ENCODE data around the gene WDR3.
A peak's percentile ranks its signal among the peaks of the same experiment; 100 is the strongest.
"Not testable (repeated sequence)": the region's sequence is repeated elsewhere in the genome, so short reads cannot be mapped to it uniquely, and the experiment has no call there.

WDR3 gene

DNA sequence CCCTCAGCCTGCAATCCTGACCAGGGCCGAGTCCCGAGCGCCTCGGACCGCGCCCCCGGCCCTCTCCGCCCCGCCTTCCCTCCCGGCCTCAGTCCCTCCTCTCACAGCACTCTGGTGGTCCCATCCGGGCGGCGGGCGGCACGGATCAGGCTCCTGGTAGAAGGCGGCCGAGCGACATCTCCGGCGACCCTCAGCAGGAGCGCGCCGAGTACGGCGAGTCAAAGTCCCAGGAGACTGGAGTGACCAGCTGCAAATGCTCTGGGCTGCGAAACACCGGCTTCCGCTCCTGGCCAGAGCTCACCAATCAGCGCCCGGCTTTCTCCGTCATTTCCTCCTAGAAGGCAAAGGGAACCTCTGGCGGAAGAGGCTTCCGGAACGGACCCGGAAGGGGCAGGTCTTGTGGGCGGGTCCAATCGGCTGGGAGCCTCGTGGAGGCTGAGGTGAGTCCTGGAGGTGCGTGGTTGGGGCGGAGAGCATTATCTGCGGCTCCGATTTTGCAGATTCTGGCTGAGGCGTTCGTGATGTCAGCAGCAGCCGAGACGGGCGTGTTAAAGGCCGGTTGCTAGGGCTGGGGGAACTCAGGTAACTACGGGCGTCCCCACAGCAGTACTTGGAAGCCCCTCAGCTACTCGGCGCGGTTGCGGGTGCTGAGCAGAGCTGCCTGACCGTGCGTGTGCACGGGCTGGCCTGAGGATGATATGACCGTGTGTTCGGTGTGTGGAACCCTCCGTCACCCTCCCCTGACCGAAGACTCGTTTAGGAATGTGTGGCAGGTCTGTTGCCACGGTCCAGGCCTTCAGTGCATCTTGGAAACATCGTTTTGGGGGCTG lies at the start of gene WDR3, which contains the start of gene GDAP2:
Gene WDR3 (plus strand): TSS at position 397 of the 830 bp plus-strand sequence. CDS start 3,581 bp downstream, outside the sequence.
Gene GDAP2 (minus strand): TSS at position 279 of the 830 bp plus-strand sequence. CDS start 9,264 bp downstream, outside the sequence.
- DNase-seq: peak; percentile 99

DNA sequence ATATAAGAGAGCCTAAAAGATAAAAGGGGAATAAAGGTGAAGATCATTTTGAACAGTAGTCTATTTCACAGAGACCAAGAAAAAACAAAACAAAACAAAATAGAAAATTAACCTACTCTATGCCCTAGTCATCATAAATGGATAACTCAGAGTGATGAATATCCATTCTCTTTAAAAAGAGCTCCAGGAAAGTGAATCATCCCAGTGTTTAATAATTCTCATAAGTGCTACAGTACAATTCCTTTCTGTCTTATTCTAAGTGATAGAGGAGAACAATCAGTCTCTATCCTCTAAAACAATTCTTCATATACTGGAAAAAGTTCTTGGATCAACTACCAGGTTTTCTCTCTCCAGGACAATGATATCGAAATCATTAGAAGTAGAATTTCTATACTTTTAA lies 45.9 kb upstream of the WDR3 start:
- no peak for DNase-seq

DNA sequence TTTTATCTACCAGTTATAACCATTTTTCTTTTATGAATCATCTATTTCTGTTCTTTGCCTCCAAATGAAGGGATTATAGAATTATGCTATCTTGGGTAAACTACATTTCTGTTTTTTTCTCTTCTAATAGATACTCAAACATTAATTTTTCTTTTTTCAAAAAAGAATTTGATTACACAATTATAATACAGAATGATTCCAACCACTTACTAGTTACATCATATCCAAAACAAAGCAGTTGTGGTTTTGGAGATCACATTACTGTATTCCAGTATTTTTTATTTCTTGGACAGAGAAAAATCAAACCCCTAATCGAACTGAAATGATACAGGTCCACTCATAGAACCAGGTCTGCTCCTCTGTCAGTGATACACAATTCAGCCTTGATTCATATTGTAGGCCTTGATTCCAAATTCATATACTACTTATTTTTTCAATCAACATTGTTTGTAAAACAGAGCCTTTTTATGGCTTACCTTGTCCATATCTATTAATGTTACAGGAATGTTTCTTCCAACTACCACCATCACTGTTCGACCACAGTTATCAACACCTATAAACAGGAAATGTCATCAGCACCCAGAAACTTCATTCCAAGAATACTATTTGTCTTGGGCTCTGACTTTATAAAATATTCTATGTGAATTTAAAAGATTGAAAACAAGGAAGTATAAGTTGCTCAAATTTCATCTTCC lies 43.3 kb upstream of the WDR3 start:
- DNase-seq: no peak

DNA sequence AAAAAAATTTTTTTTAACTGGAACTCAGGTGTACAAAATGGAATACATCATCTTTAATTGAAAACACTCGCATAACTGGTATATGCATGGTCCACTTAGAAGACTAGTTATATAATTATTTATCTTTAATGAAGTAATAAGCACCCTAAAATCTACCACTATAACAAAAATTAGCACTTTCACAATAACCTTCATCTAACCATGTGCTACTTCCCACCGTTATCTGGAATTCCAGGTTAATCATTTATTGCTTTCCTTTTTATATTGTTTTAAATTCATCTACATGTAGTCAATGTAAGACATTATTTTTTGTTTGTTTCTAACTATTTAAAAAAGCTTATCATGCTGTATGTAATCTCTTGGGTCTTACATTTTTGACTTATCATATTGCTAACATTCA lies 39.1 kb upstream of the WDR3 start:
- no peak for DNase-seq

DNA sequence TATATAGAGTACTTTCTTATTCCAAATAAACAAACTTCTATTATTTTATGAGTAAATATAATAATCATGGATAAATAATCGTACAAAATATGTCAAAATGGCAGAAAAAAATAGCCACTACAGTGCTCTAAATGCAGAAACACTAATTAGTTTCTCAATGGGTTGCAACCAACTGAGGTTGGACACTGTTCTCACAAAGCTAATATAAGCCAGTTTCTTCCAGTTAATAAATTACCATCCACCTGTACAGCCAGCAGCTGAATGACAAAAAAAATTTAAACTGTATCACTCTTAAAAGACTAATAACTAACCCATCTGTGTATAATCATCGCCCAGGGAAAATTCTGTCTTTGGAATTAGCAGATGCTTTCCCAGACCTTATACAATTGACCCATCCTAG lies 37.0 kb upstream of the WDR3 start:
- no peak for DNase-seq

DNA sequence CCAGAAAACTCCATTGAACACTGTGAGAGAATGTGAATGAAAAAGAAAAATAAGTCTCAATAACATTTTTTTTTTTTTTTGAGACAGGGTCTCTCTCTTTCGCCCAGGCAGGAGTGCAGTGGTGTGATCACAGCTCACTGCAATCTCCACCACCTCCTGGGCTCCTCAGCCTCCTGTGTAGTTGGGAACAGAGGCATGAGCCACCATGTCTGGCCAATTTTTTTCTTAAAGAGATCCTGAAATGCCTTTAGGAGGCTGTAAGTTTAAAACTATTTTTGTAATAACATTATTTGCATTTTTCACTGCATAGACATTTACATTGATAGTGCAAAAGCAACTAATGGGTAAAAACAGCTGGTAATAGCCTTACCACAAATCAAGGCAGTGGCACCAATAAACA lies 35.5 kb upstream of the WDR3 start:
- no peak for DNase-seq

DNA sequence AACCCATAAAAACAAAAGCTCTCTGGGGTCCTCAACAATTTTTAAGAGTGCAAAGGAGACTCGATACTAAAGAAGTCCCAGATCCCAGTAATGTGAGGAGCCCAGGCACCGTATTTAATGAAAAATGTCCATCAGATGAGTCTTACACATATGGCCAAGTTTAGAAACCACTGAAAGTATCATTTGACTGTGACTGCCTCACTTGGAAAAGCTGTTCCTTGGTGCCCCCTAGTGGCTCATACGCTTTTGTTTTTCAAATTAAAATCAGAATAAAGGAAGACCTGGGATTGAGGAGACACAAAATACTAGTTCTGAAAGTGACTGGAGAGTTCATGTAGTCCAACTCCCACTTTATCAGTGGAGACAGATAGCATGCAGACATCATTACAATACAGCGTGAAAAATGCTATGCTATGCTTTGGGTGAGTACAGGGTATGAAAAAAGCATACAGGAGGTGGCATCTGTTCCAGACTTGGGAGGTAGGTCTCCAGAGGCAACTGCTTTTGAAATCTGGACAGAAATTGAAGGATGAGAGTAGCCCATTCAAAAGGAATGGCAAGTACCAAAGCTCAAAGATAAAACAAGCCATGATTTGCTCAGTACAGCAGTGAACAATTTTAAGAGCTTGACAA lies 33.9 kb upstream of the WDR3 start:
- peak; percentile 65 for DNase-seq

DNA sequence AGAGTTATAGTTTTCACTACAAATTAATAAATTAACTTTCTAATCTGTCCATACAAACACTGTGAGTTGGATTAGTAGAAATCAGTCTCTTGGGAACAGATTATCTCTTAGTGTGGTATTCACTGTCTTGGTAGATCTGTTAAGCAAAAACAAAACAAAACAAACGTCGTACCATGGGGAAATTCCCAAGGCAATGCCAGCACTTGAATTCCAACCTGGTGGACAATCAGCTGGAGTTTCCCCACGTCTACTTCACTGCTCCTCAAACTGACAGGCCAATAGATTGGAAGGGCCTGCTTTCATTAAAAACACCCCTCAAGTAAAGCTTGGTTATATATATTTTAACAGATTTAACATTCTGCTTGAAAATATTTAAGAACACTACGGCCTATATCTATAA lies 32.0 kb upstream of the WDR3 start:
- DNase-seq: no peak

DNA sequence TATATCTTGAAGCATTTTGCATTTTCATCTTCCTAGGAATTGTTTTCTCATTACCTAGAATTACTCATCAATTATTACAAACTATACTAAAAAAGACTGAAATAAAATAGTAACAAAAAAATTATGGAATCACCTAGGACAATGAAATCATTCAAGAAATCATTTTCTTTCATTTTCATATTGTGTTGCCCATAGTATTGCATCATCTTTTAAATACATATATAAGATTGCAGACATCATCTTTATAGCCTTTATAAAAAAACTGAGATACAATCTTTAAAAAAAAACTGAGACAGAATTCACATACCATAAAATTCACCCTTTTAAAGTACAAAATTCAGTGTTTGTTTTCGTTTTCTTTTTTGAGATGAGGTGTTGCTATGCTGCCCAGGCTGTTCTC lies 29.7 kb upstream of the WDR3 start:
- no peak for DNase-seq

DNA sequence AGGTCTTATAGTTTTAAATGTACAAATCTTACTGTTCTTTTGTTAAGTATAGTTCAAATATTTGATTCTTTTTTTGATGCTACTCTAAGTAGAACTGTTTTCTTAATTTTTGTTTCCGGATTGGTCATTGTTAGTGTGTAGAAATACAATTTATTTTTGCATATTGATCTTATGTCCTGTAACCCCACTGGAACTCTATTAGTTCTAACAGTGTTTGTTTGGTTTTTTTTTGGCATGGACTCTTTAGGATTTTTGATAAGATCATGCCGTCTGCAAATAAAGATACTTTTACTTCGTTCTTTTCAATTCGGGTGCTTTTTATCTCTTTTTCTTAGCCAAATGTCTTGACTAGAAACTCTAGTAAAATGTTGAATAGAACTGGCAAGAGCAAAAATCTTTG lies 26.6 kb upstream of the WDR3 start:
- no peak for DNase-seq

DNA sequence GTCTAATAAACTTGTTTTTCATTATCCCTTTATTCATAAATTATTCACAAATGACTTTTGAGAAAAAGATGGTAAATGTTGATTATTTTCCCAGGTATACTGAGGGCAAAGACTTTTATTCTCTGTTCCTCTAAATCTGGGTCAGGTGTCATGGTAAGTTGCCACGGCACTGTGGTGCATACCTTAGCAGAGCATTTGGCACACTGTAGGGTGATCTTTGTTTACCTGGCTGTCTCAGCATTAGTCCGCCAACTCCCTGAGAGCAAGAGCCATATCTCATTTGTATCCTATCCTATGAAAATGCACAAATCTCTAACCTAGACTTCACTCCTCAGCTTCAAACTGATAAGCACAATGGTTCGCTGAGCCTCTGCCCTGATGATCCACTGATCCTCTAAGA lies 25.1 kb upstream of the WDR3 start:
- DNase-seq: no peak

DNA sequence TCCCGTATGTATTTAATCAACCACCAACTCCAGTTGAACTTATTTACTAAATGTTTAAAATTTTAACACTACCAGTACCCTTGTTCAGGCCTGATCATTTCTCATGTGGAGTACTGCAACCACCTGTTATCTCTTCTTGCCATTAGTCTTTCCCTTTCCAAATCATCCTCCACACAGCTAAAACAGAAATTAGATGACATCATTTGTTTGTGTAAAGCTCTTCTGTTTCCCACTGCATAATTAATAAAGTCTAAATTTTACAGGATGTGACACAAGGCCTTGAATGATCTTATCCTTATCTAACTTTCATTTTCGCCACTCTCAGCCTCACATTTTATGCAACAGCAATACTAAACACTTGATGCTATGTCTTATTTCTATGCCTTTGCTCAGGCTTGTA lies 24.5 kb upstream of the WDR3 start:
- no peak for DNase-seq

DNA sequence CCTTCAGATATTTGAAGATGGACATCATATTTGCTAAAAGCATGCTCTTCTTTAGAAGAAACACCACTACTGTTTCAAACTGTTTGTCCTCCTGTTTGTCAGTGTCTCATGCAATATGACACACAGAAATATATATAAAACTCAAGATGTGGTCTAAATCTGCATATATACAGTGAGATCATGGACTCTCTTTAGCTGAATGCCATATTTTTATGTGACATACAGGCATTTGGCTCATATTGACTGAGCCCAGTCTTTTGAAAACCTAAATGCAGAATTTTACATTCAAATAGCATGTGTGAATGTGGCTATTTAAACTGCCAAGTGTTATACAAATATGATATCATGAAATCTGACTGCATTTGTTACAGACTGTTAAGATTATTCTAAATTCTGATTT lies 18.5 kb upstream of the WDR3 start:
- DNase-seq: no peak

DNA sequence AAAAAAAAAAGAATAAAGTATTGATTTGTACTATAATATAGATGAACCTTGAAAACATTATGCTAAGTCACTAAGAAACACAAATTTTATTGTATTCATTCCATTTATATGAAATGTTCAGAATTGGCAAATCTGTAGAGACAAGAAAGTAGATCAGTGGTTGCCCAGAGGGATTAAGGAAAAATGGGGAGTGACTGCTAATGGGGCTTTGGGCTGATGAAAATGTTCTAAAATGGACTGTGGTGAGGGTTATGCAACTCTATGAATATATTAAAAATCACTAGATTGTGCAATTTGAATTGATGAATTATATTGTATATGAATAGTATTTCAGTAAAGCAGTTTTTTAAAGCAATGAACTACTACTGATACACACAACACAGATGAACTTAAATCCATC lies 10.2 kb upstream of the WDR3 start:
- no peak for DNase-seq

DNA sequence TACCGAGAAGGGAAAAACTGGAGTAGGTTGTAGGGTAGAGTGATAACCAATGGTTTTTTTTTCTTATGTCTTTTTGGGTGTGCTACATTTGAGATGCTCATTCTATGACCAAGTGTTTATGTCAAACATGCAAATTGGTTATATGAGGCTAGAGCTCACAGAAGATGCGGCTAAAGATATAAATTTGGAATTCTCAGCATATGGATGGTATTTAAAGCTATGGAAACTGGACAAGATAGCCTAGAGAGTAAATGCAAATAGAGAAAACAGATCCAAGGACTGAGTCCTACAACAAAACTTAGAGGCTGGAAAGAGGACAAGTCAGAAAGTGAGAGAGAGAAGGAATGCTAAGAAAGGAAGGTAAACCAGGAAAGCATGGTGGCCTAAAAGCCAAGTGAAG lies 7.5 kb upstream of the WDR3 start:
- no peak for DNase-seq

DNA sequence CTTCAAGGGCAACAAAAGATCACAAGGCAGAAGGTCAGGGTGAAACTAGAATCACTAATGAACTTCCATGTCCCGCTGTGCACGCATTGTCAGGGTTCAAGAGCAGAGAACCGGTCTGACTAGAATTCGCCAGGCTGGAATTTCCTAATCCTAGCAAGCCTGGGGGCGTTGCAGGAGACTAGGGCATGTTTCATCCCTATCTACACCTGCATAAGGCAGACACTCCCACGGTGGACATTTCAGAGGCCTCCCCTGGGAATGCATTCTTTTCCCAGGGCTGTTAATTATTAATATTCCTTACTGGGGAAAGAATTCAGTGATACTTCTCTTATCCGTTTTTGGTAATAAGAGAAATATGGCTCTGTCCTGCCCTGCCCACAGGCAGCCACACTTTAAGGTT lies 6.8 kb upstream of the WDR3 start:
- DNase-seq: not testable (repeated sequence)

DNA sequence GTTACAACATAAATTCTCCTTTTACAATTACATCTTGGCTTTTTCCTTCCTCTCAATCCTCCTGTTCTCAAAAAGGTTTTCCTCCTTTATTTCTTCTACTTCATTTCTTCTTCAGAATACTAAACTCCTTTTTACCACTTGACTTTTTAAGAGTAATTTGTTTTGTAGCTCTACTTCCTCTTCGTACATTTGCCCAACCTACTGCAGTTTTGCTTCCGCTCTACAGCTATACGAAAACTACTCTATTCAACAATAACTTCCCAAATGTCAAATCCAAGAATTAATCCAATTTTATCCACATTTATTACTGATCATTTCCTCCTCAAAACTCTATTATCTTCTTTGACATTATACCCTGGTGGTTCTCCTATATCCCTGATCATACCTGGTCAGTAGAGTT lies 3.6 kb upstream of the WDR3 start:
- no peak for DNase-seq

DNA sequence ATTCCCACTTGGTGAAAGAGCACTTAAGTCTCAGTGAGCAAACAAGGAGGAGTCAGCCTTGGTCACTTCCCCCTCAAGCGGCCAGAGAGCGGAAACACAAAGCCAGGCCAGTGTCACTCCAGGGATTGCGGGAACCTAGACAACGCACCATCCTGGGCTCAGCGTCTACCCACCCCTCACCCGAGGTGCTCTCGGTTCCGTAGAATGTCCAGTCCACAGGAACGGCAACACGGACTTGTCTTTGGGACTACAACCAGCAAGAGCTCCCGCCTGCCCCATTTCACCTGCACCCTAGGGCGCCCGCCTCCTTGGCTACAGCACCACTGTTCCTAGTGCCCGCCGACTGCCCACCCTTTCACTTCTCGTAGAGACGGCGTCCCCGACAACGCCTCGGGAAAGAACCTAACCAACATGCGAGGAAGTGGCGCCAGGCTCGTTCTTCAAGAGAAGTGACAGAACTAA lies 627 bp upstream of the WDR3 start:
- DNase-seq: peak; percentile 85

DNA sequence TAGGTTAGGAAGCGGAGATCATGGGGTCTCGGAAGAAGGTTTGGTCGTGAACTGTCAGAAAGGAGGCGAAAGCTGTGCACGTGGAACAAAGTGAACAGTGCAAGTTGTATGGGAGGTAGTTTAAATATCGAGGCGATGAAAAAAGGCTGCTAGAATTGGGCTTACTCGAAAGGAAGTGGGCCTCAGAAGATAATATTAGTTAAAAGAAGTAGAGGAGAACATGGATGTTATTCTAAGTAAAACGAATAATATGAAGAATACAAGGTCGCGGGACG lies 571 bp downstream of the WDR3 start:
- DNase-seq: no peak

DNA sequence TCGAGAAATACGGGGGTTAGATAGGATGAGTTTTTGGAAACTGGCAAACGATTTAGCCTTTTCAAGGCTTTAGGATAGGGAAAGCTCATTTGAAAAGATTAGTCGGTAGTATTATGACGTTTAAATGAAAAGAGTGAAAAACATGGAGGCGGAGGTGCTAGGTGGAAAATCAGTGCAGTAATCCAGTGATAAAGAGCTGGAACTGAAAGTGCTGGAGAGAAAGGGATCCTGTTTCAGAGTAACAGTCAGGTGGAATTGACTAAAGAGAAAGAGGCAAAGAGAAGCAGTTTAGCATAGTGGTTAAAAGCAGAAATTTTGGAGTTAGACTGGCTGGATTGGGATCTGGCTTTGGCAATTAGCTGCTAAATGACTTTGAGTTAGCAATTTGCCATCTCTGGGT lies 945 bp downstream of the WDR3 start:
- no peak for DNase-seq

DNA sequence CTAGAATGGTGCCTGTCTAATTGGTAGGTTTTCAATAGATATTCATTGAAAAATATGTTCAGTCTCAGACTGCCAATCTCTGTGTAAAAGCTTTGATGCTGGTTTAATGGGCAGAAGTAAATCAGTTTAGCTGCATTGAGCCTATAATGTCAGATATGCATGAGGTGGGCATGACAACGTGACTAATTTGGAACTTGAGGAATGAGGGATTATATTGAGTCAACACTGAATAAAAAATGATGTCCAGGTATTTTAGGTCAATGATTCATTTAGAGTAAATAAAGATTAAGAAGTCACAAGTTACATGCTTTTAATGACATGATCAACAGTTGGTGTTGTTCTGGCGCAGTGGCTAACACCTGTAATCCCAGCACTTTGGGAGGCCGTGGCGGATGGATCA lies 3.0 kb downstream of the WDR3 start:
- no peak for DNase-seq

DNA sequence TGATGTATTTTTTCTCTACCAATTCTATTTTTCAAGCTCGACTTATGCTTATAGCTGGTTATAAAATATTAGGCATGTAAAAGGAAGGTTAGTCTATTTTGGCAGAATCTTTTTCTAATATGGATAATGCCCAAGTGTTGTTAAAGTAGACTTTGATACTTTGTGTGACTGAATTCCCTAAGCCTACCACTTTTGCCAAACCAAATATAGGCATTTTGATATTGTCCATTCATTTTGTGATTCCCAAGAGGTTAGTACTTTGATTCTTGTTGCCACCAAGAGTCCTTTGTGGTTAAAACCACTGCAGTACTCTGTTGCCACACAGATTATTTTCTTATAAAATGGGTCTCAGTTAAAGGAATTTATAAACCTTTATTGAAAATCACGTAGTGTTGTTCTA lies 4.2 kb downstream of the WDR3 start:
- no peak for DNase-seq

DNA sequence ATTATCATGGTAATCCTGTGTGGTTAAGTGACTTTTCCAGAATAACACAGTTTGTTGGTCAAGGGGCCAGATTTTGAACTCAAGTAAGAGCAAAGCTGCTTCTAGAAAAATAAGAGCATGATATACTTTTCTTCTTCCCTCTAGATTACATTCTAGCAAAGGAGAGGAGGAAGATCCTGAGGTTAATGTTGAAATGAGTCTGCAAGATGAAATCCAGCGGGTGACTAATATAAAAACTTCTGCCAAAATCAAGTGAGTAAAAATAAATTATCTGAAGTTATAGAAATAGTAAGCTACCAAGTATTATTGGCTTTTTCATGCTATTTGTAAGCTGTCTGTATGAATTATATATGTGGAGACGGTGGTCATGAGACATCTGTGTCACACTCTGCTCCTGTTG lies 12.8 kb downstream of the WDR3 start:
- DNase-seq: no peak

DNA sequence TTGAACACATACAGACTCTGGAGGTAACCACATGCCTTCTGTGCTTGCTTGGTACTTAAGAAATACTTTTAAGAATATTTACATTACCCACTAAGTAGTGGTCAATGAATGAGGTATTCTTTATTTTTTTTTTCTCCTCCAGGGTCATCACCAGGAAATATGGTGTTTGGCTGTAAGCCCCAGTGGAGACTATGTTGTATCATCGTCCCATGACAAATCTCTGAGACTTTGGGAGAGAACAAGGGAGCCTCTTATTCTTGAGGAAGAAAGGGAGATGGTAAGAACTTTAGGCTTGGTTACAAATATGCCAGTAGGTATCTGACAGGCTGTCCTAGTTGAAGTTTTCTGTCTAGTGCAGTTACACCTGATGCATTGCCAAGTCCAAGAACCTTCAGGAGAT lies 22.8 kb downstream of the WDR3 start:
- no peak for DNase-seq
